HFF-Myc (cell line): ENCODE data around the gene ATXN7L3.

Experiments
- DNase-seq: peaks from one replicate; pipeline ENCODE4 v3.0.0-alpha.2; 2011; ENCODE audit warnings: low read depth; ENCODE audit errors: extremely low read depth
- H3K4me3 ChIP-seq: replicated peaks from 2 replicates; pipeline ENCODE4 v1.5.1; 2011; ENCODE audit warnings: low read depth, mild to moderate bottlenecking, control low read depth, low read length
- TF ChIP-seq, protein P1 (sequence below): IDR thresholded peaks from 2 replicates; pipeline ENCODE4 v1.5.1; 2012; ENCODE audit warnings: mild to moderate bottlenecking, low read depth, low read length, control low read depth; ENCODE audit errors: missing control alignments

ATXN7L3 gene

DNA sequence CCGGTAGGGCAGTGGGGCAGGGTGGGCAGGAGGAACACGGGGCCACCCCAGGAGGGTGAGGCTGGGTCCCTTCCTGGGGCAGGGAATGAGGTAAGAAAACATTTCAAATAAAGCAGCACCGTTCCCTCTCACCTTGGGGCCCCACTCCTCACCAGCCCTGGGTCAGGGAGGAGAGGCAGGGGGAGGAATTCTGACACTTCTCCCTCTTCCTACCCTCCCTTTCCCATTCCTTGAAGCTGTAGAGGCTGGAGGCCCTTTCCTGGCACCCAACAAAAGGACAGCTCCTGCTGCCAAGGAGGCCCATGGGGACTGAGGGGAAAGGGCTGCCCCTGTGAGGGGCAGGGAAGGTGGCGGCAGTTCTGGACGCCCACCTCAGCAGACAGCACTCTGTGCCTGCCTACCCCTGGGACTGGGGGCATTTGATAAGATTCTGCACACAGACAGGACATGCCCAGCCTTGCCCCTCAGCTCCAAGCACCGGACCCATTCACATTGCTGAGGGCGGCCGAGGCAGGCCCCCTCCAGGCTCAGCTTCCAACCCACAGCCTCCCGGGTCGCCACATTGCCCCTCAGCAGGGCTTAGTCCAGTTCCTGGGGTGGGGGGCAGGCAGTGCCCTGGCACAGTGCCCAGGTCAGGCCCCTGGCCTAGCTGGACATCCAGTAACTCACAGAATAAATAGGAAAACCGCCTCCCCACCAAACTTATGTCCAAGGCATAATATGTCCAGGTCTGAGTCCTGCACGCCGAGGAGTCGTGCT is 6.2 kb downstream of the ATXN7L3 start:
- no peak for DNase-seq
- TF ChIP-seq, protein P1, sequence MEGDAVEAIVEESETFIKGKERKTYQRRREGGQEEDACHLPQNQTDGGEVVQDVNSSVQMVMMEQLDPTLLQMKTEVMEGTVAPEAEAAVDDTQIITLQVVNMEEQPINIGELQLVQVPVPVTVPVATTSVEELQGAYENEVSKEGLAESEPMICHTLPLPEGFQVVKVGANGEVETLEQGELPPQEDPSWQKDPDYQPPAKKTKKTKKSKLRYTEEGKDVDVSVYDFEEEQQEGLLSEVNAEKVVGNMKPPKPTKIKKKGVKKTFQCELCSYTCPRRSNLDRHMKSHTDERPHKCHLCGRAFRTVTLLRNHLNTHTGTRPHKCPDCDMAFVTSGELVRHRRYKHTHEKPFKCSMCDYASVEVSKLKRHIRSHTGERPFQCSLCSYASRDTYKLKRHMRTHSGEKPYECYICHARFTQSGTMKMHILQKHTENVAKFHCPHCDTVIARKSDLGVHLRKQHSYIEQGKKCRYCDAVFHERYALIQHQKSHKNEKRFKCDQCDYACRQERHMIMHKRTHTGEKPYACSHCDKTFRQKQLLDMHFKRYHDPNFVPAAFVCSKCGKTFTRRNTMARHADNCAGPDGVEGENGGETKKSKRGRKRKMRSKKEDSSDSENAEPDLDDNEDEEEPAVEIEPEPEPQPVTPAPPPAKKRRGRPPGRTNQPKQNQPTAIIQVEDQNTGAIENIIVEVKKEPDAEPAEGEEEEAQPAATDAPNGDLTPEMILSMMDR, result no peak
- H3K4me3 ChIP-seq, result no peak overlapping the region

DNA sequence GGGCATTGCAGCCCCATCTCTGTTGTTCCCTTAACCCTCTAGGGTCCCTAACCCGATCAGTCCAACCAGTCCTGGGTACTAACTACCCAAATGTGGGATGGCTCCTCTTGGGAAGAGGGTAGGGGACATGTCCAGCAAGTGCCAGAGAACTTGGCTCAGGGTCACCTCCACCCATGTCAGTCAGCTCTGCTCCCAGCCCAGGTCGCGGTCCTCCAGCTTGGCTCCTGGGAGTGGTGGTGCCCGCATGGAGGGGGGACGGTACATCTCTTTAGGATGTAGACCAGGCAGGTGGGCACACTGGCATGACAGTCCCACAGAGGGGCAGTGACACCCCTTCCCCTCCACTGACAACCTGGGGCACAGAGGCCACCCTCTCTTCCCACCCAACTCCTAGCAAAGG is 6.9 kb downstream of the ATXN7L3 start:
- no peak overlapping the region for H3K4me3 ChIP-seq
- DNase-seq, result no peak
- TF ChIP-seq, protein P1, result no peak

DNA sequence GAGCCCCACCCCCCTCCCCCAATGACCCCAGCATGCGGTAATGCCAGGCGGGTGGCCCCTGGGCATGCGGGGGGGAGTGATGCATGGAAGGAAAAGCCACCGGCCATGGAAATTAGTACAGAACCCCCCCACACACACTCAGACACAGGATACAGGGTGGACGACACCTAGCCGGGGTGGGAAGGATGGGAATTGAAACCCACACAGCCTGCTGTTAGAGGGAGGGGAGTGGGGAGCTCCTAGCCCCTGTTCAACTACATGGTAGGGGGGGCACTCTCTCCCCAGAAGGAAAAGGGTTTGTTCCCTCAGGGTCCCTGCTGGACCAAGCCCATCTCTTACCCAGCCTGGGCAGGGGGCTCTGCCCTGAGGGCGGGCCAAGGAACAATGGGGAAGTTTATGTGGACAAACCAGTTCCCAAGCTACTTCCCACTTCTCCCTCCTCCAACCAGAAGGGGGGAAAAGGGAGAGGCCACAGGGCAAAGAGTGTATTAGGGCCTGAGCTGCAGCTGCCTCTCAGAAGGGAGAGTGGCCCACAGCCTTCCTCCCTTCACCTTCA is 7.7 kb downstream of the ATXN7L3 start:
- DNase-seq, result no peak
- TF ChIP-seq, protein P1, result no peak
- H3K4me3 ChIP-seq, result no peak overlapping the region

DNA sequence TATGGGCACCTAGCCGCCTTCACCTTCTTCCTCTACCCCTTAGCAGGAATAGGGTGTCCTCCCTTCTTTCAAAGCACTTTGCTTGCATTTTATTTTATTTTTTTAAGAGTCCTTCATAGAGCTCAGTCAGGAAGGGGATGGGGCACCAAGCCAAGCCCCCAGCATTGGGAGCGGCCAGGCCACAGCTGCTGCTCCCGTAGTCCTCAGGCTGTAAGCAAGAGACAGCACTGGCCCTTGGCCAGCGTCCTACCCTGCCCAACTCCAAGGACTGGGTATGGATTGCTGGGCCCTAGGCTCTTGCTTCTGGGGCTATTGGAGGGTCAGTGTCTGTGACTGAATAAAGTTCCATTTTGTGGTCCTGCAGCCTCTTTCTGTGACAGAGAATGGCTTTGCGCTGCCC is 8.3 kb downstream of the ATXN7L3 start:
- no peak overlapping the region for H3K4me3 ChIP-seq
- TF ChIP-seq, protein P1, result no peak
- DNase-seq, result no peak

DNA sequence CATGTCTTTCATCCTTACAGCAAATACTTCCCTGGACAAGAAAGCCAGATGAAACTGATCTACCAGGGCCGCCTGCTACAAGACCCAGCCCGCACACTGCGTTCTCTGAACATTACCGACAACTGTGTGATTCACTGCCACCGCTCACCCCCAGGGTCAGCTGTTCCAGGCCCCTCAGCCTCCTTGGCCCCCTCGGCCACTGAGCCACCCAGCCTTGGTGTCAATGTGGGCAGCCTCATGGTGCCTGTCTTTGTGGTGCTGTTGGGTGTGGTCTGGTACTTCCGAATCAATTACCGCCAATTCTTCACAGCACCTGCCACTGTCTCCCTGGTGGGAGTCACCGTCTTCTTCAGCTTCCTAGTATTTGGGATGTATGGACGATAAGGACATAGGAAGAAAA is 9.2 kb downstream of the ATXN7L3 start:
- no peak for DNase-seq
- TF ChIP-seq, protein P1, result no peak
- no peak overlapping the region for H3K4me3 ChIP-seq

DNA sequence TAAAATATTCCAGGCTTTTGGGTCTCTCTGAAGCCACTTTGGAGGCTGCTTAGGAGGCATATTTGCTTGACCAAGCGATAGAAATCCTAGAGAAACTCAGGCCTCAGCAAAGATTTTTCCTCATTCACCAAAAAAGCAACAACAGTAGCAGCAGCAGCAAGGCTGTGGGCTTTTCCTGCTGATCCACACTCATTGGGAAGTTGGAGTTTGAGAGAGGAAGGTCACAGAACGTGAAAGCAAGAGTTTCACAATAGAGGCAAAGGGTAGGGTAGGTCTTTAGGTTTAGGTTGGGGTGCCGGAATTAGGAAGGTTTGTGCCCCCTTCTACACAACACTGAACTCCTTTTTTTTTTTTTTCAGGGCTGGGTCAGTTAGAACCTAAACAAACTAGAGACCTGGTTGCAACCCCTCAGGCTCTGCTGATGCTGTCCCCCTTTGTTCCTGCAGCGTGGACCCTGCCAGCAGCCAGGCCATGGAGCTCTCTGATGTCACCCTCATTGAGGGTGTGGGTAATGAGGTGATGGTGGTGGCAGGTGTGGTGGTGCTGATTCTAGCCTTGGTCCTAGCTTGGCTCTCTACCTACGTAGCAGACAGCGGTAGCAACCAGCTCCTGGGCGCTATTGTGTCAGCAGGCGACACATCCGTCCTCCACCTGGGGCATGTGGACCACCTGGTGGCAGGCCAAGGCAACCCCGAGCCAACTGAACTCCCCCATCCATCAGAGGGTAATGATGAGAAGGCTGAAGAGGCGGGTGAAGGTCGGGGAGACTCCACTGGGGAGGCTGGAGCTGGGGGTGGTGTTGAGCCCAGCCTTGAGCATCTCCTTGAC is 10.9 kb downstream of the ATXN7L3 start:
- TF ChIP-seq, protein P1, result no peak
- H3K4me3 ChIP-seq, result no peak overlapping the region
- no peak for DNase-seq
